OCI-LY3 (cell line): ENCODE measurements around the gene NOP58.
"Not testable (repeated sequence)": the region's sequence is repeated elsewhere in the genome, so short reads cannot be mapped to it uniquely, and the experiment has no call there.

Source experiments
- H2AFZ ChIP-seq: fragments of 200-600, 300-600 bp; shearing (Covaris generic); 2 replicates; pipeline ENCODE4 v1.6.0; 2014; ENCODE audit warnings: antibody characterized with exemption, low read depth, low read length
- H3K27ac ChIP-seq: fragments of 200-600, 300-600 bp; sonication (generic); 2 replicates; pipeline ENCODE4 v1.5.1; 2014; ENCODE audit warnings: mild to moderate bottlenecking, low read length, moderate library complexity, mixed read lengths
- H3K27me3 ChIP-seq: fragments of 200-600, 300-600 bp; sonication (generic); 2 replicates; pipeline ENCODE4 v1.6.1; 2014; ENCODE audit warnings: low read depth, low read length, mixed read lengths
- H3K36me3 ChIP-seq: fragments of 200-600, 300-600 bp; sonication (generic); replicated peaks from 2 replicates; pipeline ENCODE3; 2014; ENCODE audit warnings: low read depth, low read length, mixed read lengths
- H3K4me1 ChIP-seq: fragments of 300-600, 200-600 bp; sonication (generic); 2 replicates; pipeline ENCODE4 v1.6.1; 2014; ENCODE audit warnings: low read length, mixed read lengths
- H3K4me2 ChIP-seq: fragments of 200-600, 300-600 bp; sonication (generic); 2 replicates; pipeline ENCODE4 v1.6.1; 2014; ENCODE audit warnings: low read length, mixed read lengths
- H3K4me3 ChIP-seq: fragments of 300-600, 200-600 bp; sonication (generic); 2 replicates; pipeline ENCODE4 v1.5.1; 2014; ENCODE audit warnings: antibody characterized with exemption, mild to moderate bottlenecking, low read length, moderate library complexity
- H3K79me2 ChIP-seq: fragments of 300-600, 200-600 bp; shearing (Covaris generic); 2 replicates; pipeline ENCODE4 v1.6.1; 2014; ENCODE audit warnings: mild to moderate bottlenecking, low read length, mixed read lengths
- H3K9ac ChIP-seq: fragments of 300-600, 200-600 bp; shearing (Covaris generic); 2 replicates; pipeline ENCODE4 v1.6.0; 2014; ENCODE audit warnings: mild to moderate bottlenecking, low read length, moderate library complexity
- H3K9me3 ChIP-seq: fragments of 200-600, 300-600 bp; shearing (Covaris generic); 2 replicates; pipeline ENCODE4 v1.6.1; 2014; ENCODE audit warnings: low read length, mixed read lengths; ENCODE audit not compliant: insufficient read depth
- H4K20me1 ChIP-seq: fragments of 200-600, 300-600 bp; sonication (generic); 2 replicates; pipeline ENCODE4 v1.6.1; 2016; ENCODE audit warnings: low read length, mixed read lengths; ENCODE audit not compliant: insufficient read depth
- EZH2phosphoT487 ChIP-seq: fragments of 200-600 bp; shearing (Covaris generic); IDR thresholded peaks from 2 replicates; pipeline ENCODE4 v1.6.1; 2018; ENCODE audit warnings: antibody characterized with exemption, mixed run types, low read depth
- TF ChIP-seq, protein P1 (sequence below): fragments of 200-600, 300-600 bp; sonication (generic); IDR thresholded peaks from 2 replicates; pipeline ENCODE4 v1.5.1; 2014; ENCODE audit warnings: antibody characterized with exemption, low read length, low read depth

The NOP58 gene

DNA sequence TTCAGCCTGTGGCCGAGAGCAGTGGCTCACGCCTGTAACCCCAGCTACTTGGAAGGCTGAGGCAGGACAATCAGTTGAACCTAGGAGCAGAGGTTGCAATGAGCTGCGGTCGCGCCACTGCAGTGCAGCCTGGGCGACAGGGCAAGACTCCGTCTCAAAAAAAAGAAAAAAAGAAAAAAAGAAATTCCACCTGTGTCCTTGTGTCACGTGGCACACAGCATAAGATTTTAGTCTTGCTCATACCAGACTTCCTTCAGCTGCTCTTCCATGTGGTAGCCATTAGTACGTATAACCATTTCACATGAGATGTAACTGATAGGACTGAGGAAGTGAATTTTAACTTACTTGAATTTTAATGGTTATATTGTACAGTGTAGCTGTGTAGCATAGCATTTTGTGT lies 4.0 kb downstream of the NOP58 start:
- Histone ChIP-seq H3K4me3 (peak overlapping the region; percentile 66), H3K27ac (peak overlapping the region; percentile 83), H3K4me1 (peaks cover 52% of the 10 kb centered on the region), H4K20me1 (peaks cover 80% of the 10 kb centered on the region), H3K9me3 (no peaks in the 10 kb centered on the region), H3K4me2 (peak overlapping the region; percentile 83), H3K36me3 (peaks cover 16% of the 10 kb centered on the region), H2AFZ (no peak overlapping the region), H3K9ac (peak overlapping the region; percentile 46), H3K27me3 (no peaks in the 10 kb centered on the region), H3K79me2 (peaks cover 95% of the 10 kb centered on the region)
- TF ChIP-seq, protein P1, sequence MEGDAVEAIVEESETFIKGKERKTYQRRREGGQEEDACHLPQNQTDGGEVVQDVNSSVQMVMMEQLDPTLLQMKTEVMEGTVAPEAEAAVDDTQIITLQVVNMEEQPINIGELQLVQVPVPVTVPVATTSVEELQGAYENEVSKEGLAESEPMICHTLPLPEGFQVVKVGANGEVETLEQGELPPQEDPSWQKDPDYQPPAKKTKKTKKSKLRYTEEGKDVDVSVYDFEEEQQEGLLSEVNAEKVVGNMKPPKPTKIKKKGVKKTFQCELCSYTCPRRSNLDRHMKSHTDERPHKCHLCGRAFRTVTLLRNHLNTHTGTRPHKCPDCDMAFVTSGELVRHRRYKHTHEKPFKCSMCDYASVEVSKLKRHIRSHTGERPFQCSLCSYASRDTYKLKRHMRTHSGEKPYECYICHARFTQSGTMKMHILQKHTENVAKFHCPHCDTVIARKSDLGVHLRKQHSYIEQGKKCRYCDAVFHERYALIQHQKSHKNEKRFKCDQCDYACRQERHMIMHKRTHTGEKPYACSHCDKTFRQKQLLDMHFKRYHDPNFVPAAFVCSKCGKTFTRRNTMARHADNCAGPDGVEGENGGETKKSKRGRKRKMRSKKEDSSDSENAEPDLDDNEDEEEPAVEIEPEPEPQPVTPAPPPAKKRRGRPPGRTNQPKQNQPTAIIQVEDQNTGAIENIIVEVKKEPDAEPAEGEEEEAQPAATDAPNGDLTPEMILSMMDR: no peak
- TF ChIP-seq EZH2phosphoT487: no peak

DNA sequence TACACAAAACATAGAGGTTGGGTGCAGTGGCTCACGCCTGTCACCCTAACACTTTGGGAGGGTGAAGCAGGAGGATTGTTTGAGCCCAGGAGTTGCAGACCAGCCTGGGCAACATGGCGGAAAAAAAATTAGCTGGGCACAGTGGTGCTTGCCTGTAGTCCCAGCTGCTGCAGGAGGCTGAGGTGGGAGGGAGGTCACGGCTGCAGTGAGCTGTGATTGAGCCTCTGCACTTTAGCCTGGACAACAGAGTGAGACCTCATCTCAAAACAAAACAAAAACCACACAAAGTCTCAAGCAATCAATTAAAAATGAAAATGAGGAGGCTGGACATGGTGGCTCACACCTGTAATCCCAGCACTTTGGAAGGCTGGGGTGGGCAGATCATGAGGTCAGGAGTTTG lies 4.9 kb downstream of the NOP58 start:
- no peaks in the 10 kb centered on the region for H3K27me3 ChIP-seq
- H3K4me2 ChIP-seq: peak overlapping the region; percentile 83
- TF ChIP-seq EZH2phosphoT487: no peak
- TF ChIP-seq, protein P1: no peak
- H3K9me3 ChIP-seq: no peaks in the 10 kb centered on the region
- peaks cover 51% of the 10 kb centered on the region for H3K4me1 ChIP-seq
- H3K4me3 ChIP-seq: peak overlapping the region; percentile 66
- peak overlapping the region; percentile 83 for H3K27ac ChIP-seq
- H2AFZ ChIP-seq: no peak overlapping the region
- H3K9ac ChIP-seq: peak overlapping the region; percentile 46
- peaks cover 25% of the 10 kb centered on the region for H3K36me3 ChIP-seq
- peaks cover 100% of the 10 kb centered on the region for H3K79me2 ChIP-seq
- H4K20me1 ChIP-seq: peaks cover 89% of the 10 kb centered on the region

DNA sequence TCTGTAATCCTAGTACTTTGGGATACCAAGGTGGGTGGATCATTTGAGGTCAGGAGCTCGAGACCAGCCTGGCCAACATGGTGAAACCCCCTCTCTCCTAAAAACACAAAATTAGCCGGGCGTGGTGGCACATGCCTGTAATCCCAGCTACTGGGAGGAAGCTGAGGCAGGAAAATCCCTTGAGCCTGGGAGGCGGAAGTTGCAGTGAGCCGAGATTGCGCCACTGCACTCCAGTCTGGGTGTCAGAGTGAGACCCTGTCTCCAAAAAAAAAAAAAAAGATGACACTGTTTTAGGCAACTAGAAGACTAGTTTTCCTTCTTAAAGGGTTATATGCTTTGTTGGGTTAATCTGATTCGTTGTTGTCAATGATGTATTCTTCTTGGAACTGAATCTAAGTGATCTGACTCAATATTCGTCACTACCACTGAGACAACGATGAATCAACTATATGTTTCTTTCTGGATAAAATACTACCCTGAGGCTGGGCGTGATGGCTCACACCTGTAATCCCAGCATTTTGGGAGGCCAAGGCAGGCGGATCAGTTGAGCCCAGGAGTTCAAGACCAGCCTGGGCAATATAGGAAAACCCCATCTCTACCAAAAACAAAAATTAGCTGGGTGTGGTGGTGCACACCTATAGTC lies 10.6 kb downstream of the NOP58 start:
- H3K36me3 ChIP-seq: peaks cover 43% of the 10 kb centered on the region
- peaks cover 89% of the 10 kb centered on the region for H4K20me1 ChIP-seq

DNA sequence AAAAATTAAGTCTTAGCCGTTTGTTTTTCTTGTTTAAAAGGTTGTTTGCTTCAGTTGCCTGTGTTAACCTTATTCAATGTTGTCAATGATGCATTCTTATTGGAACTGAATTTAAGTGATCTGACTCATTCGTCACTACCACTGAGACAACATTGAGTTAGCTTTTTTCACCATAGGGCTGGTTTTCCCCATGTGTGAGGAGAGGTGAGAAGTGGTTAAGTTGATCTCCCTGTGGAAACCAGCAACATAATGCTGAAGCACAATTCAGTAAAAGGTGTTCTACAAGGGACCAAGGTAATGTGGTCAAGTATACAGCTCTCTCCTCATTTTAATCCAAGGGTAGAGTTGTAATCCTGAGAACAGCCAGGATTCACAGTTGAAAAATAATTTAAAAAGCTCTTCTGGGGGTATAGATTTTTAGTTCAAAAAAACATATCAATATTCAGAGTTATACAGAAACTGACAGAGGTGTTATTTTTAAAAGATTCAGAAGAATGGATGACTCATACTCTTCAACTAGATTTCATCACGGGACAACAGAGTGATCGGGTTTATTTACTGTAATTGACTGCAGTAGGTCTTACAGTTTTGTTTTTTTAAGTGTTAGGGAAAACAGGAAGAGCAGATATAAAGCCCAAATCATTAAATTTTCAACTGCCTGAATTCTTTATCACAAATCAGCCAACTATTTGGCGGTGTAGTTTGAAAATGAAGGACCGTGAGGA lies 12.6 kb downstream of the NOP58 start:
- Histone ChIP-seq H3K4me3 (no peak overlapping the region), H3K27ac (no peak overlapping the region), H3K79me2 (peaks cover 99% of the 10 kb centered on the region), H4K20me1 (peaks cover 79% of the 10 kb centered on the region), H3K9me3 (no peaks in the 10 kb centered on the region), H2AFZ (no peak overlapping the region), H3K36me3 (peaks cover 60% of the 10 kb centered on the region), H3K9ac (no peak overlapping the region), H3K4me2 (no peak overlapping the region), H3K4me1 (peaks cover 1% of the 10 kb centered on the region; the same call in 1 of the 2 replicates), H3K27me3 (no peaks in the 10 kb centered on the region)
- TF ChIP-seq EZH2phosphoT487: no peak
- TF ChIP-seq, protein P1: no peak

More for the DNA sequence above, 10.6 kb downstream of the NOP58 start:
- Histone ChIP-seq H3K79me2 (peaks cover 100% of the 10 kb centered on the region), H3K4me1 (peaks cover 18% of the 10 kb centered on the region)
- H2AFZ ChIP-seq, H3K27me3 ChIP-seq, H3K27ac ChIP-seq, H3K4me3 ChIP-seq, H3K9me3 ChIP-seq, H3K4me2 ChIP-seq, H3K9ac ChIP-seq: not testable (repeated sequence)
